Measurements from ENCODE around the gene SORCS2.

- TF ChIP-seq CTCF (IDR thresholded peaks at IDR 0.05) (no peak), POLR2A (IDR thresholded peaks at IDR 0.05) (no peak)
These were observed 420.1 kb downstream of the SORCS2 start for GRCh38 chr4:7612311-7612897.
